NCI-H2227 treated with DMSO at 0.1 percent for 48 hours (cell line): ENCODE results near the gene TXNDC9.
"Not testable (repeated sequence)": the region's sequence is repeated elsewhere in the genome, so short reads cannot be mapped to it uniquely, and the experiment has no call there.

Experiments used
- DNase-seq: peaks from one replicate; lab custom pipeline; 2025; lab: John Stamatoyannopoulos, UW

Gene TXNDC9

GRCh38 chr2:99335911-99336803, at the start of gene TXNDC9:
Gene TXNDC9, minus strand, starts transcription at chr2:99336333. Its CDS starts 3,123 bp downstream, at chr2:99333210.
- peak; percentile 99 for DNase-seq

- DNase-seq, result no peak
Measured at GRCh38 chr2:99382143-99382542, 46.0 kb upstream of the TXNDC9 start.

GRCh38 chr2:99380376-99381010, 44.4 kb upstream of the TXNDC9 start:
- DNase-seq, result no peak

GRCh38 chr2:99377879-99378278, 41.7 kb upstream of the TXNDC9 start:
- DNase-seq, result no peak

GRCh38 chr2:99376254-99376864, 40.2 kb upstream of the TXNDC9 start:
- no peak for DNase-seq

- no peak for DNase-seq
Measured at GRCh38 chr2:99374747-99375146, 38.6 kb upstream of the TXNDC9 start.

GRCh38 chr2:99373144-99373543, 37.0 kb upstream of the TXNDC9 start:
- no peak for DNase-seq

- not testable (repeated sequence) for DNase-seq
Measured at GRCh38 chr2:99368854-99369253, 32.7 kb upstream of the TXNDC9 start.

GRCh38 chr2:99365661-99366060, 29.5 kb upstream of the TXNDC9 start:
- DNase-seq, result no peak

GRCh38 chr2:99356853-99357252, 20.7 kb upstream of the TXNDC9 start:
- no peak for DNase-seq

GRCh38 chr2:99354825-99355224, 18.7 kb upstream of the TXNDC9 start:
- DNase-seq, result not testable (repeated sequence)

GRCh38 chr2:99354070-99354469, 17.9 kb upstream of the TXNDC9 start:
- DNase-seq, result no peak

GRCh38 chr2:99350194-99350593, 14.1 kb upstream of the TXNDC9 start:
- DNase-seq, result no peak

- DNase-seq, result no peak
Measured at GRCh38 chr2:99348173-99348572, 12.0 kb upstream of the TXNDC9 start.

GRCh38 chr2:99346218-99346617, 10.1 kb upstream of the TXNDC9 start:
- DNase-seq, result no peak

GRCh38 chr2:99345446-99345845, 9.3 kb upstream of the TXNDC9 start:
- not testable (repeated sequence) for DNase-seq

- no peak for DNase-seq
Measured at GRCh38 chr2:99342536-99342935, 6.4 kb upstream of the TXNDC9 start.

GRCh38 chr2:99340669-99341236, 4.6 kb upstream of the TXNDC9 start:
- DNase-seq, result no peak

GRCh38 chr2:99338029-99338585, 2.0 kb upstream of the TXNDC9 start:
- peak; percentile 10 for DNase-seq

- peak; percentile 92 for DNase-seq
Measured at GRCh38 chr2:99337113-99338028, 1.2 kb upstream of the TXNDC9 start, which contains the start of gene EIF5B. Gene EIF5B, plus strand, starts transcription at chr2:99337389. Its CDS starts 166 bp downstream, at chr2:99337555.

GRCh38 chr2:99336804-99337112, 625 bp upstream of the TXNDC9 start:
- no peak for DNase-seq
